ENCODE measurements around the gene TNS4. TPM values are rescaled to one million over a fixed set of nuclear protein-coding genes. Genes with fewer than 3 reads are reported as not detected.

Gene TNS4
- polyA plus RNA-seq, 2 of the 4 experiments (the other 2 are of a cell fraction) = 24.2 to 73.5 TPM

DNA sequence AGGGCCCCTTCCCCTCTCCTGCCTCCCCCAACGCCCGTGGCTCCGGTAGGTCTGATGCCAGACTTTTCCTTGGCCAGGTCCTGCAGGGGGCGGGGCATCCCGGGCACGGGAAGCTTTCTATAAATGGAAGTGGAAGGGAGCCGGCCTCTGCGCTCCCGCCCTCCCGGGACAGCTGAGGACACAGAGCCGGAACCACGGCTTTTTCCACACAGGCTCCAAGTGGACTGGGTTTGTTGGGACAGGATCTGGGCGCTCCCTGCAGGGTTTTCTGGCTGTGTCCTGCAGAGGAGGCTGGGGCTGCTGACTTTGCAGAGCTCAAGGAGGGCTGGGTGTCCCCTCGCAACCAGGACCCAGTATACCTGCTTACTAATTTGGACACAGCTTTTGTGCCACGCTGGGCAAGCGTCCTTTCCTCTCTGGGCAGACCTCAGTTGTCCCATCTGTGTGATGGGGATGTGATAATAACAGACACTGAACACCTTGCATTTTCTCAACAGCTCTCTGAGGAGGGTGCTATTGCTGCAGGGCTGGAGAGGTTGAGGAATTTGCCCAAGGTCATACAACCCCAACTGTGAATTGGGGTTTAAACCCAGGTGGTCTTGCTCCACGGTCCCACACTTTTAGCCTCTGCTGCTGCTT, 1.8 kb downstream of the TNS4 start (continued):
- peak; percentile 37; the same call in 1 of the 2 replicates for TF ChIP-seq ESRRA (IDR thresholded peaks at IDR 0.05; ENCODE audit: borderline replicate concordance, low read length)
- TF ChIP-seq NFE2L2 (conservative IDR thresholded peaks at IDR 0.05; ENCODE audit: low read length) = no peak
- TF ChIP-seq EHF (CRISPR knock-in tag; IDR thresholded peaks at IDR 0.05) = no peak
- TF ChIP-seq, protein P1, sequence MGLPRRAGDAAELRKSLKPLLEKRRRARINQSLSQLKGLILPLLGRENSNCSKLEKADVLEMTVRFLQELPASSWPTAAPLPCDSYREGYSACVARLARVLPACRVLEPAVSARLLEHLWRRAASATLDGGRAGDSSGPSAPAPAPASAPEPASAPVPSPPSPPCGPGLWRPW (IDR thresholded peaks at IDR 0.05) = no peak
- TF ChIP-seq RCOR1 (IDR thresholded peaks at IDR 0.05; ENCODE audit: low read depth, low read length) = no peak
- TF ChIP-seq BHLHE40 (IDR thresholded peaks at IDR 0.05; ENCODE audit: low read depth, low read length) = no peak
- TF ChIP-seq ZNF302 (CRISPR knock-in tag; IDR thresholded peaks at IDR 0.05) = no peak
- no peak for TF ChIP-seq TFCP2L1 (CRISPR knock-in tag; IDR thresholded peaks at IDR 0.05)
- TF ChIP-seq, protein P2, sequence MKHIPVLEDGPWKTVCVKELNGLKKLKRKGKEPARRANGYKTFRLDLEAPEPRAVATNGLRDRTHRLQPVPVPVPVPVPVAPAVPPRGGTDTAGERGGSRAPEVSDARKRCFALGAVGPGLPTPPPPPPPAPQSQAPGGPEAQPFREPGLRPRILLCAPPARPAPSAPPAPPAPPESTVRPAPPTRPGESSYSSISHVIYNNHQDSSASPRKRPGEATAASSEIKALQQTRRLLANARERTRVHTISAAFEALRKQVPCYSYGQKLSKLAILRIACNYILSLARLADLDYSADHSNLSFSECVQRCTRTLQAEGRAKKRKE (CRISPR knock-in tag; IDR thresholded peaks at IDR 0.05; ENCODE audit: low read depth) = no peak
- TF ChIP-seq KDM1A (IDR thresholded peaks at IDR 0.05; ENCODE audit: low read depth) = peak; percentile 95
- TF ChIP-seq EHMT2 (IDR thresholded peaks at IDR 0.05; ENCODE audit: low read depth) = no peak
- TF ChIP-seq RNF2 (IDR thresholded peaks at IDR 0.05; ENCODE audit: borderline replicate concordance, low read depth) = no peak
- TF ChIP-seq, protein P3, sequence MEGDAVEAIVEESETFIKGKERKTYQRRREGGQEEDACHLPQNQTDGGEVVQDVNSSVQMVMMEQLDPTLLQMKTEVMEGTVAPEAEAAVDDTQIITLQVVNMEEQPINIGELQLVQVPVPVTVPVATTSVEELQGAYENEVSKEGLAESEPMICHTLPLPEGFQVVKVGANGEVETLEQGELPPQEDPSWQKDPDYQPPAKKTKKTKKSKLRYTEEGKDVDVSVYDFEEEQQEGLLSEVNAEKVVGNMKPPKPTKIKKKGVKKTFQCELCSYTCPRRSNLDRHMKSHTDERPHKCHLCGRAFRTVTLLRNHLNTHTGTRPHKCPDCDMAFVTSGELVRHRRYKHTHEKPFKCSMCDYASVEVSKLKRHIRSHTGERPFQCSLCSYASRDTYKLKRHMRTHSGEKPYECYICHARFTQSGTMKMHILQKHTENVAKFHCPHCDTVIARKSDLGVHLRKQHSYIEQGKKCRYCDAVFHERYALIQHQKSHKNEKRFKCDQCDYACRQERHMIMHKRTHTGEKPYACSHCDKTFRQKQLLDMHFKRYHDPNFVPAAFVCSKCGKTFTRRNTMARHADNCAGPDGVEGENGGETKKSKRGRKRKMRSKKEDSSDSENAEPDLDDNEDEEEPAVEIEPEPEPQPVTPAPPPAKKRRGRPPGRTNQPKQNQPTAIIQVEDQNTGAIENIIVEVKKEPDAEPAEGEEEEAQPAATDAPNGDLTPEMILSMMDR (IDR thresholded peaks at IDR 0.05) = no peak
- peak; percentile 16 to 28; a peak in 2 of 5 replicates for TF ChIP-seq RAD21 (conservative IDR thresholded peaks at IDR 0.05 in 1 of 2, IDR thresholded peaks at IDR 0.05 in 1 of 2)
- TF ChIP-seq ZSCAN20 (CRISPR knock-in tag; IDR thresholded peaks at IDR 0.05) = no peak
- no peak for TF ChIP-seq POLR2AphosphoS2 (conservative IDR thresholded peaks at IDR 0.05; ENCODE audit: low read length)
- peak; percentile 74 for TF ChIP-seq POLR2A (IDR thresholded peaks at IDR 0.05; ENCODE audit: low read length)

DNA sequence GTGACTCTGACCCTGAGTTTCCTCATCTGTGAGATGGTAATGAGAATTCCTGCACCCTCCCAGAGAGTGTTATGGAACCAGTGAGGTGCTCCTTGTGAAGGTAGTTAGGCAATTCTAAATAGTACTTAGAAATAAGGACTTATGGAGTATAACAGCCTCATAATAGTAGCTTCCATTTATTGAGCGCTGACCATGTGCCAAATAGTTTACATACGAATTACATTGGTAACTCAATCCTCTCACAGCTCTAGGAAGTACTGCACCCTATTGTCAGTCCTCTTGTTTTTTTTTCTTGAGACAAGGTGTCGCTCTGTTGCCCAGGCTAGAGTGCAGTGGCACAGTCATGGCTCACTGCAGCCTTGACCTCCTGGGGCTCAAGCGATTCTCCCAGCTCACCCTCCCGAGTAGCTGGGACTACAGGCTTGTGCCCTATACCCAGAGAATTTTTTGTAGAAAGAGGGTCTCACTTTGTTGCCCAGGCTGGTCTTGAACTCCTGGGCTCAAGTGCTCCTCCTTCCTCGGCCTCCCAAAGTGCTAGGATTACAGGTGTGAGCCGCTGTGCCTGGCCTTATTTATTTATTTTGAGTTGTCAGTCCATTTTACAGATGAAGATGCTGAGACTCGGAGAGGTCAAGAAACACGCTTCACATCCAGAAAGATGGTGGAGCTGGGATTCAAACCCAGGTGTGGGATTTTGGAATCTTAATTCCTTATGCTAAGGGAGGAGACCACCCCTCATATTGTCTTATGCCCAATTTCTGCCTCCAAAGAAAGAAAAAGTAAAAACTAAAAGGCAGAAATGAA, 2.9 kb downstream of the TNS4 start:
- DNase-seq (ENCODE audit: low read depth in 1 of 2, low spot score in 1 of 2) (no peak), ATAC-seq (peak in 1 of 2 experiments; percentile 1; a peak in 2 of 6 replicates), FAIRE-seq (peak; percentile 93)
- Histone ChIP-seq H3K4me3 (peak overlapping the region; percentile 60), H3K9me3 (no peaks in the 10 kb centered on the region), H3K4me2 (peak overlapping the region; percentile 94), H3K4me1 (peaks cover 83% of the 10 kb centered on the region), H3K27ac (peak overlapping the region; percentile 96 to 97)
- CTCF ChIA-PET = interaction anchor here (0.6 to 7.7 kb wide), 11 partner anchors 9 to 62 kb away, joined by 3 to 91 read pairs (median 12); no protein-coding TSS in a partner anchor
- 45% methylated on average over 9 of the region's 9 CpGs for WGBS (ENCODE audit: missing lambda C conversion rate)
- POLR2A ChIA-PET = interaction anchor here (1.0 to 2.4 kb wide), 9 partner anchors 9 to 61 kb away, joined by 3 to 21 read pairs (median 6); no protein-coding TSS in a partner anchor
- no peak for TF ChIP-seq RAD21 (conservative IDR thresholded peaks at IDR 0.05 in 1 of 2, IDR thresholded peaks at IDR 0.05 in 1 of 2)
- no peak for TF ChIP-seq SMC3 (IDR thresholded peaks at IDR 0.05)
- no peak for TF ChIP-seq HOXB13 (CRISPR knock-in tag; IDR thresholded peaks at IDR 0.05; ENCODE audit: low read depth)
- no peak for TF ChIP-seq FOSB (CRISPR knock-in tag; IDR thresholded peaks at IDR 0.05)
- no peak for TF ChIP-seq FOSL2 (IDR thresholded peaks at IDR 0.05)
- TF ChIP-seq FOSL2 (CRISPR knock-in tag; IDR thresholded peaks at IDR 0.05) = no peak
- TF ChIP-seq ZSCAN20 (CRISPR knock-in tag; IDR thresholded peaks at IDR 0.05) = no peak
- no peak for TF ChIP-seq CBX2 (IDR thresholded peaks at IDR 0.05; ENCODE audit: borderline replicate concordance, low read depth)
- TF ChIP-seq SREBF2 (IDR thresholded peaks at IDR 0.05) = no peak
- TF ChIP-seq RNF2 (IDR thresholded peaks at IDR 0.05; ENCODE audit: borderline replicate concordance, low read depth) = no peak
- peak; percentile 54 for TF ChIP-seq HOXB5 (CRISPR knock-in tag; IDR thresholded peaks at IDR 0.05)
- TF ChIP-seq, protein P2 (CRISPR knock-in tag; IDR thresholded peaks at IDR 0.05; ENCODE audit: low read depth) = no peak
- 0 out of 2 replicates have a peak, but pooled peaks have one; percentile 56 for TF ChIP-seq KDM1A (IDR thresholded peaks at IDR 0.05; ENCODE audit: low read depth)
- TF ChIP-seq JUN (IDR thresholded peaks at IDR 0.05) = no peak
- TF ChIP-seq EP300 (IDR thresholded peaks at IDR 0.05) = no peak
- TF ChIP-seq, protein P4, sequence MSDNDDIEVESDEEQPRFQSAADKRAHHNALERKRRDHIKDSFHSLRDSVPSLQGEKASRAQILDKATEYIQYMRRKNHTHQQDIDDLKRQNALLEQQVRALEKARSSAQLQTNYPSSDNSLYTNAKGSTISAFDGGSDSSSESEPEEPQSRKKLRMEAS (IDR thresholded peaks at IDR 0.05) = peak; percentile 13
- TF ChIP-seq, protein P5, sequence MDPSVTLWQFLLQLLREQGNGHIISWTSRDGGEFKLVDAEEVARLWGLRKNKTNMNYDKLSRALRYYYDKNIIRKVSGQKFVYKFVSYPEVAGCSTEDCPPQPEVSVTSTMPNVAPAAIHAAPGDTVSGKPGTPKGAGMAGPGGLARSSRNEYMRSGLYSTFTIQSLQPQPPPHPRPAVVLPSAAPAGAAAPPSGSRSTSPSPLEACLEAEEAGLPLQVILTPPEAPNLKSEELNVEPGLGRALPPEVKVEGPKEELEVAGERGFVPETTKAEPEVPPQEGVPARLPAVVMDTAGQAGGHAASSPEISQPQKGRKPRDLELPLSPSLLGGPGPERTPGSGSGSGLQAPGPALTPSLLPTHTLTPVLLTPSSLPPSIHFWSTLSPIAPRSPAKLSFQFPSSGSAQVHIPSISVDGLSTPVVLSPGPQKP (IDR thresholded peaks at IDR 0.05; ENCODE audit: low read depth, low read length) = no peak
- no peak for TF ChIP-seq HOXA7 (CRISPR knock-in tag; IDR thresholded peaks at IDR 0.05)
- TF ChIP-seq, protein P6, sequence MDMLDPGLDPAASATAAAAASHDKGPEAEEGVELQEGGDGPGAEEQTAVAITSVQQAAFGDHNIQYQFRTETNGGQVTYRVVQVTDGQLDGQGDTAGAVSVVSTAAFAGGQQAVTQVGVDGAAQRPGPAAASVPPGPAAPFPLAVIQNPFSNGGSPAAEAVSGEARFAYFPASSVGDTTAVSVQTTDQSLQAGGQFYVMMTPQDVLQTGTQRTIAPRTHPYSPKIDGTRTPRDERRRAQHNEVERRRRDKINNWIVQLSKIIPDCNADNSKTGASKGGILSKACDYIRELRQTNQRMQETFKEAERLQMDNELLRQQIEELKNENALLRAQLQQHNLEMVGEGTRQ (IDR thresholded peaks at IDR 0.05) = no peak
- no peak for TF ChIP-seq CBX8 (IDR thresholded peaks at IDR 0.05)
- TF ChIP-seq ZC3H11A (IDR thresholded peaks at IDR 0.05) = no peak
